ENCODE results near the gene TLL2.

Gene TLL2

DNA sequence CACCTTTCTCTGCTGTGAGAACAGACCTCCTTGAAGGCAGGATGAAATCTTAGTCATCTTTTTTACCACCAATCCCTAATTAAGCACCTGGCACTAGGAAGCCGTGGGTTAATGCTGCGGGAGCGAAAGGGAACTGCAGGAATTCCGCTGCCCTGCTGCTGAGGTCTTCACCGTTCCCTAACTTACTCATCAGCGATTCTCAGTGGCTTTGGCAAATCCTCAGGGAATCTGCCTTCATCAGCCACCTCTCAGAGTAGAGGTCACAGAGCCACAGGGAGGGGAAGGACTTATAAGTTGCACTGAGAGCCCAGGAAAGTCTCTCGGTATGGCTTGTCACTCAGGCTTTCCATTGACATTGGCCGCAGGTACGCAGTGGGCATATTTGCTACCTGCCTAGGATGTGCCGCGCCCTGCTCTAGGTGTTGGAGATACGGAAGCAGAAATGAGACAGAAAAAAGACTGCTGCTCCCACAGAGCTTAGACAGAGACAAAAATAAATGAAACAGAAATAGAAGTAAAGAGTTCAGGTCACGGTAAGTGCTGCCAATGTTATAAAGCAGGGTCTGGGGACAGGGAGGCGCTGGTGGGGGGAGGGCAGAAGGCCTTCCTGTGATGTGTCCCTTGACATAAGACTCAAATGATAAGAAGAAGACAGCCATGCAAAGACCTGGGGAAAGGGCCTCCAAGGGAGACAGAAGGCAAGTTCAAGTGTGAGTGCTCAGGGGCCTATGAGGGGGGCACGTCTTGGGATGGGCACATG lies 82.3 kb downstream of the TLL2 start:
- Histone ChIP-seq H3K27me3 (replicated peaks; ENCODE audit: control insufficient read depth, insufficient read depth, low read length) (no peaks in the 10 kb centered on the region), H3K4me3 (replicated peaks; ENCODE audit: low read depth, low read length) (no peak overlapping the region), H3K36me3 (ENCODE audit: control insufficient read depth, insufficient read depth, low read length) (no peaks in the 10 kb centered on the region)
- TF ChIP-seq CTCF (IDR thresholded peaks at IDR 0.05; ENCODE audit: insufficient read depth, low read length, poor library complexity, severe bottlenecking): no peak
- no peak for DNase-seq (ENCODE audit: extremely low read depth, insufficient read length)

GRCh38 chr10:96427291-96427690 lies 86.4 kb downstream of the TLL2 start:
- H3K27me3 ChIP-seq (replicated peaks; ENCODE audit: control insufficient read depth, insufficient read depth, low read length): no peaks in the 10 kb centered on the region

GRCh38 chr10:96422525-96422924 lies 91.2 kb downstream of the TLL2 start:
- TF ChIP-seq CTCF (IDR thresholded peaks at IDR 0.05; ENCODE audit: insufficient read depth, low read length, poor library complexity, severe bottlenecking): no peak
- no peaks in the 10 kb centered on the region; the same call in 1 of the 2 replicates for H3K27me3 ChIP-seq (replicated peaks; ENCODE audit: control insufficient read depth, insufficient read depth, low read length)
- DNase-seq (ENCODE audit: extremely low read depth, insufficient read length): no peak
- H3K4me3 ChIP-seq (replicated peaks; ENCODE audit: low read depth, low read length): no peak overlapping the region
- no peaks in the 10 kb centered on the region for H3K36me3 ChIP-seq (ENCODE audit: control insufficient read depth, insufficient read depth, low read length)

More at GRCh38 chr10:96427291-96427690, 86.4 kb downstream of the TLL2 start:
- no peak for TF ChIP-seq CTCF (IDR thresholded peaks at IDR 0.05; ENCODE audit: insufficient read depth, low read length, poor library complexity, severe bottlenecking)
- no peaks in the 10 kb centered on the region for H3K36me3 ChIP-seq (ENCODE audit: control insufficient read depth, insufficient read depth, low read length)
- no peak for DNase-seq (ENCODE audit: extremely low read depth, insufficient read length)
- H3K4me3 ChIP-seq (replicated peaks; ENCODE audit: low read depth, low read length): no peak overlapping the region

GRCh38 chr10:96421995-96422394 lies 91.7 kb downstream of the TLL2 start:
- Histone ChIP-seq H3K4me3 (replicated peaks; ENCODE audit: low read depth, low read length) (no peak overlapping the region), H3K27me3 (replicated peaks; ENCODE audit: control insufficient read depth, insufficient read depth, low read length) (no peaks in the 10 kb centered on the region; the same call in 1 of the 2 replicates), H3K36me3 (ENCODE audit: control insufficient read depth, insufficient read depth, low read length) (no peaks in the 10 kb centered on the region)
- no peak for DNase-seq (ENCODE audit: extremely low read depth, insufficient read length)
- no peak for TF ChIP-seq CTCF (IDR thresholded peaks at IDR 0.05; ENCODE audit: insufficient read depth, low read length, poor library complexity, severe bottlenecking)

DNA sequence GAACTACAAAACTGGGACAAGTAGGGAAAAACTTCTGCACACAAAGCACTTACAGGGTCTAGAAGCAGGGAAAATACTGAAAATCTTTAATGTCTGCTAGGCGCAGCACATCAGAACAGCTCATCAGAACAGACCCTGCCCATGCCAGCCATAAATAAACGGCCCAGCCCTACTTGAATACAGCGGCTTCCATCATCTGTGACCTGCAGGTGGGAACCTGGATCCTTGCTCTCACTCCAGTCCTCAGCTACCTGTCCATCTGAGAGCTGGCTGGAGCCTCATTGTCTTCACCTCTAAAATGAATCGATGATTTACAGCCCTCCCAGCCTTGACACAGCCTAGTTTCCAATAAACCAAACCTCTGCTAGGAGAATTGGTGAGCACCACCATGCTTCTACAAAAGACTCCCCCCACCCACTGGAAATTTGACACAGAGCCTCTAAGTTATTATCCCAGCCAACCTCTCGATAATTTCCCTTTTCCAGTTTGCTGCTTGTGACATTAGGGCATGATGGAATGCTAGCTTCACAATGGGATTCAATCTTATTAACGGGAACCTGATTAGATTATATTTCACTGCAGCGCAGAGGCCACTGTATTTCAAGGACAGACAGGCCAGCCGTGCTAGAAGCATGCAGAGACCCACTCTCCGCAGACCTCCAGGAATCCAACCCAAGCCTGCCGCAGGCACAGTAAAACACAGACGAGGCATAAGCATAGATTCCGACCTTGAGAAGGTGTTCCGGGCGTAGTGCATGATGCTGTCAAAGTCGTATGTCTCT lies 93.3 kb downstream of the TLL2 start:
- Histone ChIP-seq H3K4me3 (replicated peaks; ENCODE audit: low read depth, low read length) (no peak overlapping the region), H3K36me3 (ENCODE audit: control insufficient read depth, insufficient read depth, low read length) (no peaks in the 10 kb centered on the region)
- TF ChIP-seq CTCF (IDR thresholded peaks at IDR 0.05; ENCODE audit: insufficient read depth, low read length, poor library complexity, severe bottlenecking): no peak

More for the DNA sequence above, 93.3 kb downstream of the TLL2 start:
- no peaks in the 10 kb centered on the region; the same call in 1 of the 2 replicates for H3K27me3 ChIP-seq (replicated peaks; ENCODE audit: control insufficient read depth, insufficient read depth, low read length)
- DNase-seq (ENCODE audit: extremely low read depth, insufficient read length): no peak

All from GM06990 (cell line).